ENCODE results near the gene TNFAIP3. TPM values are rescaled to one million over a fixed set of nuclear protein-coding genes. Genes with fewer than 3 reads are reported as not detected.

The TNFAIP3 gene
- total RNA-seq, 4 donors from 2014 or later = 5.9 to 7.8 (median 7.3) TPM

DNA sequence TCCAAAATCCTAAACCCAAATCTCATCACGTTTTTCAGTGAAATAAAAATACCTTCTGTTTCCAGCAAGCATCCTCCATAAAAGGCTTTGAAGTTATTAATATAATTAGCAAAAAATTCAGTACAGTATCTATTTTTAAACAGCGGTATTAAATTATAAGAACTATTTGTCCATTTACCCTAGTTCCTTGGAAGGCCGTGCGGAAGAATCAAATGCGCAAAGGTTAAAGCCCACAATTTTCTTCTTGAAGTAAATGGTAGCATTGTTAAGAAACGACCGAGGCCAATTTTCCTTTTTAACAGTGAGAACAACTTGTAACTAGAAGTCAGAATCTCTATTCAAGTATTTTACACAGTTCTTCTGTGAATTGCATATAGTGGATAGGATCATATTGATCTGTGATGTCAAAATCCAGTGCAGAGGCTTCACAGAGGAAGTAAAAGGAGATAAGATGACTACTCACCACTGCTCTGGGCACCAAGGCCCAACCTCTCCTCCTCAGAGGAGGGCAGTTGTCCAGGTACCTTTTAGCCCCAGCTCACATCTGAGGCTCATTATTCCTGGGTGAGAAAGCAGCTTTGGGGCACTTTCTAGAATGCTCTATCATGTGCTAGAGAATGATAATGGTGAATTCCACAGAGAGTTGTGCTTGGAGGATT, 36.3 kb downstream of the TNFAIP3 start:
- Histone ChIP-seq H3K4me1 (no peaks in the 10 kb centered on the region), H3K4me3 (replicated peaks in 1 of 3) (no peak overlapping the region), H3K27ac (no peak overlapping the region), H3K27me3 (no peaks in the 10 kb centered on the region), H3K36me3 (no peaks in the 10 kb centered on the region), H3K9me3 (no peaks in the 10 kb centered on the region)
- intact Hi-C loops (cut with DNase I) = no loop called here
- DNase-seq = no peak
- TF ChIP-seq POLR2A (IDR thresholded peaks at IDR 0.05) = no peak
- TF ChIP-seq, protein P1, sequence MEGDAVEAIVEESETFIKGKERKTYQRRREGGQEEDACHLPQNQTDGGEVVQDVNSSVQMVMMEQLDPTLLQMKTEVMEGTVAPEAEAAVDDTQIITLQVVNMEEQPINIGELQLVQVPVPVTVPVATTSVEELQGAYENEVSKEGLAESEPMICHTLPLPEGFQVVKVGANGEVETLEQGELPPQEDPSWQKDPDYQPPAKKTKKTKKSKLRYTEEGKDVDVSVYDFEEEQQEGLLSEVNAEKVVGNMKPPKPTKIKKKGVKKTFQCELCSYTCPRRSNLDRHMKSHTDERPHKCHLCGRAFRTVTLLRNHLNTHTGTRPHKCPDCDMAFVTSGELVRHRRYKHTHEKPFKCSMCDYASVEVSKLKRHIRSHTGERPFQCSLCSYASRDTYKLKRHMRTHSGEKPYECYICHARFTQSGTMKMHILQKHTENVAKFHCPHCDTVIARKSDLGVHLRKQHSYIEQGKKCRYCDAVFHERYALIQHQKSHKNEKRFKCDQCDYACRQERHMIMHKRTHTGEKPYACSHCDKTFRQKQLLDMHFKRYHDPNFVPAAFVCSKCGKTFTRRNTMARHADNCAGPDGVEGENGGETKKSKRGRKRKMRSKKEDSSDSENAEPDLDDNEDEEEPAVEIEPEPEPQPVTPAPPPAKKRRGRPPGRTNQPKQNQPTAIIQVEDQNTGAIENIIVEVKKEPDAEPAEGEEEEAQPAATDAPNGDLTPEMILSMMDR (IDR thresholded peaks at IDR 0.05) = no peak
- WGBS, 2 donors = 93 to 94% methylated on average over 7 of the region's 7 CpGs

DNA sequence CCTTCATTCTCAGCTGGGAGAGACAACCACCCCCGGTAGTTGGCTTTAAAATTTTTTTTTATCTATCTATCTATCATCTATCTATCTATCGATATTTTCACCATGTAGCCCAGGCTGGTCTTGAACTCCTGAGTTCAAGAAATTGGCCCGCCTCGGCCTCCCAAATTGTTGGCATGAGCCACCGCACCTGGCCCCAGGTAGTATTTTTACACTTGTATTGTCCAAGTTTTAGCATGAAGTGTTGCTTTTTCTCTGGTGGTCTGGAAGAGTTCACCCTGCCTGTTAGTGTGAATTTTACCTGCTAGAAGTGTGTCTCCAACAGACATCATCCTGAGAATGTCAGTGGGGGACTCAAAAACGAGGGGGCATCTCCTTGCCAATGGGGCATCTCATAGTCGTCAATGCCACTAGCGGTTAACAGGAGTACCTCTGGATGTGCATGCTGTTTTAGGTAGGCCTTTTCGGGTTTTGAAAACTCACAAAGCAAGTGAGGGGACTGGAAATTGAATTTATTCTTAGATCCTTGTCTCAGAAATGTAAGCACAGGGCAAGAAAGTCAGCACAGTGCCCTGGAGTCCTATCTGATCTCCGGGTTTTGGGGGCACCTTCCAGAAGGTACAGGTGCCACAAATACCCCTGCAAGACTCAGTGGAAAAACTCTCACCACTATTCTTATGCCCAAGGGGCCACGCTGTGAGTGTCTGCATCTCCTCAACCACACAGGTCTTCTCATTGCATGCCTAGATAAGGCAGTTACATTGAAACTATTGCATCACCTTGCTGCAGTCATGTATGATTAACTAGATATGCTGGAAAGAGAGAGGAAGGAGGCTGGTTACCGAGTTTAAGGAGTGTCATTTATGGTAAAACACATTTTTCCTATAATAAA, 37.1 kb downstream of the TNFAIP3 start:
- Histone ChIP-seq H3K27ac (no peak overlapping the region), H3K4me1 (no peaks in the 10 kb centered on the region), H3K36me3 (no peaks in the 10 kb centered on the region), H3K9me3 (no peaks in the 10 kb centered on the region), H3K4me3 (replicated peaks in 1 of 3) (no peak overlapping the region), H3K27me3 (no peaks in the 10 kb centered on the region)
- 90 to 91% methylated on average over 12 of the region's 12 CpGs for WGBS, 2 donors
- TF ChIP-seq POLR2A (IDR thresholded peaks at IDR 0.05) = no peak
- TF ChIP-seq, protein P1 (IDR thresholded peaks at IDR 0.05) = no peak
- no peak for DNase-seq
- intact Hi-C loops (cut with DNase I) = no loop called here

DNA sequence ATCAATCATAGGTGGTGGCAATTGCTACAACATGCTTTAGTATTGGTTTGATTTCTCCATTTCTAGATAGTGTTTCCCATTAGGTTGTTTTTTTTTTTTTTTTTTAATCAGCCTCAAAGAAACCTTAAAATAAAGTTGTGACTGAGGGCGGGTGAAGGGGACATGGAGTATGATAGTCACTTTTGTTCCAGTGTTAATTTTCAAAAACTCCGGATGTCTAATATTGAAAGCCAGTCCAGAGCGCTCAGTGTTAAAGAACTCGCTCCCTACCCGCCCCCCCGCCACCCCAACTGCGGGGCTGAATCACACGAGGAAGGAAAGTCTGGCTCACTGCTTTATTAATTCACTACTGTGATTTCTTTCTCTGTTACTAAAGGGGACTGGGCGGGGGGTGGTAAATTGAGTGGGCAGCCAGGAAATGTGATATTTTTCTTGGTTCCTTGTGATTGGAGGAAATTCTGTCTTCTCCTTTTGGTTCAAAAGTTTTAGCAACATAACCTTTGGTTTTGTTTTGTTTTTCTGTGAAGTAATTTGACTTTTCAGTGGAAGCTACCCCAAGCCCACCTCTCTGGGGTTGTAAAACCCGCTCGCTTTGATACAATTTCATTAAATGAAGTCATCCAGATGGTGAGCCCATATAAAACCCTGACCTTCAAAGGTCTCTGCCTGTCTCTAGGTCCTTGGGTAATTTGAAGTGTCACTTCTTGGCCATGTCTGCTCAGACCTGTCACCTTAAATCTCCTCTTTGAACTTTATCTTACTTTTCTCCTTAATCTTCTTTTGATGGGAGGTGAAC, 38.0 kb downstream of the TNFAIP3 start:
- 76 to 78% methylated on average over 11 of the region's 11 CpGs for WGBS, 2 donors
- intact Hi-C loops (cut with DNase I) = no loop called here
- no peaks in the 10 kb centered on the region for H3K4me1 ChIP-seq
- H3K27ac ChIP-seq = no peak overlapping the region
- no peaks in the 10 kb centered on the region for H3K36me3 ChIP-seq
- TF ChIP-seq POLR2A (IDR thresholded peaks at IDR 0.05) = no peak
- TF ChIP-seq, protein P1 (IDR thresholded peaks at IDR 0.05) = no peak
- DNase-seq = no peak
- H3K4me3 ChIP-seq (replicated peaks in 1 of 3) = no peak overlapping the region
- no peaks in the 10 kb centered on the region for H3K9me3 ChIP-seq
- H3K27me3 ChIP-seq = no peaks in the 10 kb centered on the region

DNA sequence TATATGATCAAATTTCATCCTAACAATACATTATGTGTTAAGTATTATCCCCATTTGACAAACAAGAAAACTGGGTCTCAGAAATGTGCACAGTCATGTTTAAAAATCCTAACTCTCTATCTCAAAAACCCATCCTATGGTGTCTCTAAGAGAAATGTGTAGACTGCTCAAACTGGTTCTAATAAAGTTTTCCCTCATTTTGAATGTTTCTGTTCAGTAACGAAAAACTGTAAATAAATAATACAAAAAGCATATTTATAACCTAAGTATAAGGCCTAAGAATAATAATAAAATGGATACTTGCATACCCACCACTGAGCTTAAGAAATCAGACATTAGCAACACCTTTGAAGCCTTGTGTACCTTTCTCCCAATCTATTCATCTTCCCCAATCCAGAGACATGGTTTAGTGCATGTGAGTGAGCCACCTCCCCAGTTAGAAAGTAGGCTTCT, 39.0 kb downstream of the TNFAIP3 start:
- Histone ChIP-seq H3K27me3 (no peaks in the 10 kb centered on the region), H3K9me3 (no peaks in the 10 kb centered on the region), H3K27ac (no peak overlapping the region), H3K4me1 (no peaks in the 10 kb centered on the region), H3K36me3 (no peaks in the 10 kb centered on the region), H3K4me3 (replicated peaks in 1 of 3) (no peak overlapping the region)
- WGBS, 2 donors = 77 to 87% methylated on average over 1 of the region's 1 CpG
- no peak for DNase-seq
- intact Hi-C loops (cut with DNase I) = no loop called here
- TF ChIP-seq, protein P1 (IDR thresholded peaks at IDR 0.05) = no peak
- TF ChIP-seq POLR2A (IDR thresholded peaks at IDR 0.05) = no peak

Measured in thyroid gland (tissue), 4 donors.